ENCODE data around the gene RAD1.
"Not testable (repeated sequence)": the region's sequence is repeated elsewhere in the genome, so short reads cannot be mapped to it uniquely, and the experiment has no call there.

RAD1 gene, protein sequence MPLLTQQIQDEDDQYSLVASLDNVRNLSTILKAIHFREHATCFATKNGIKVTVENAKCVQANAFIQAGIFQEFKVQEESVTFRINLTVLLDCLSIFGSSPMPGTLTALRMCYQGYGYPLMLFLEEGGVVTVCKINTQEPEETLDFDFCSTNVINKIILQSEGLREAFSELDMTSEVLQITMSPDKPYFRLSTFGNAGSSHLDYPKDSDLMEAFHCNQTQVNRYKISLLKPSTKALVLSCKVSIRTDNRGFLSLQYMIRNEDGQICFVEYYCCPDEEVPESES

DNA sequence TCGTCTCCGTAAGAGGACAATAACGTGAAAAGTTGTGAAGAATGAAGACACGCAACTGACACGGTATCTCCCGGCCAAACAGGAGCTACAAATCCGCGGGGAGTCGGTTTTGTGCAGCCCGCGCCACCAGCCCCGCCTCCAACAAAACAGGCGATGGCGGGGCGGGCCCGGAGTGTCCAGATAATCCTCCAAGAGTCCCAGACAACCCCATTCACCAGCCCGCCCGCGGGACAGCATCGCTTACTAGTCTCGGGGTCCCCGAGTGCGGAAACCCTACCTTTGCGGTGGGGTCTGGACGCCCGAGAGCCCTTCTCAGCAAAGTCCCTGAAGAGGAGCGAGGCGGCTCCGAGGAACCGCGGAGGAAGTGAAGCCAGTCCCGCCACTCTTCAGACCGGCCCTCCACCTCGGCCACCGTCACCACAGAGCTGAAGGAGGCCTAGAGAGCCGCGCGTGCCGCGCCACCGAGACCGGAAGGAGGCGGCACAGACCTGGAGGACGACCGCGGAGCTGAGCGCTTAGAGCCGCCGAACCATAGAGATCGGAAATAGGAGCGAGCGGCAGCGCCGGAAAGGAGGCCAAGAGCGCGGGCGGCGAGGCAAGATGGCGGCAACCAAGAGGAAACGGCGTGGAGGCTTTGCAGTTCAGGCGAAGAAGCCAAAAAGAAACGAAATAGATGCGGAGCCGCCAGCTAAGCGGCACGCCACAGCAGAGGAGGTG lies at the start of gene RAD1, which contains the start of gene BRIX1:
RAD1 (minus strand) TSS at position 366 of the 717 bp plus-strand sequence. CDS start 612 bp downstream, outside the sequence.
BRIX1 (plus strand) TSS at position 573 of the 717 bp plus-strand sequence; CDS start at position 601, 28 bp downstream.
- peak within 1 kb of the TSS; percentile 100 for H3K4me3 ChIP-seq (ENCODE audit: low read depth, low read length)

GRCh38 chr5:34959323-34959722 lies 44.0 kb upstream of the RAD1 start:
- H3K4me3 ChIP-seq (ENCODE audit: low read depth, low read length), result no peak overlapping the region

DNA sequence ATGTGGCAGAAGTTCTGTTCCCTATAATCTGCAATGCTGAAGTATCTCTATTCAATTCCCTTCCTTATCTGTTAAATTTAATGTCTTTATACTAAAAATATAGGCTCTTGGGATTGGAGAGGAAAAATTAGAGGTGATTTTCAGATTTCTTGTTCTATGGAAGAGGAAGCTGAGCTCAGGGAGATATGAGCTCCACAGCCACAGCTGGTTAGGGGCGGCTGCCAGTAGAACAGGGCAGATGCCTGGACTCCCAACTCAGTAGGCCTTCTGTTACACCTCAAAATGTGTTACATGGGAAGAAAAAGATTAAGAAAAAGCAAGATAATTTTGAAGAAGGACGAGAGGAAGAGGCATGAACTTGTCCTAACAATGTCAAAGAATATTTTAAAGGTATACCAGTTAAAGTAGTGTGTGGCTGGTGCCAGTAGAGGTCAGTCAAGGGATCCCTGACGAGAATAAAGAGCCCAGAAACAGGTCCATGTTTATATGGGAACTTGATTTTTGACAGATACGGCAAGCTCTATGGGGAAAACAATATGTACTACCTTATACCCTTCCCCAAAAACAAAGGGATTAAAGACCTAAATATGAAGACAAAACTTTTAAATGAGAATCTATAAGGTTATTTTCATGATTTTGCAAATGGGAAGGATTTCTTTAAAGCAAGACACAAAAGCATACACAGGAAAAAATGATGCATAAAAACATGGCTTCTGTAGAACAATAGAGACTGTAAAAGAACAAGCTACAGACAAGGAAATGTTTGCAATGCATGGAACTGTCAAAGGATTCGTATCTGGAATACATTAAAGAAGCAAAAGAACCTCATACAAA lies 42.8 kb upstream of the RAD1 start:
- no peak overlapping the region for H3K4me3 ChIP-seq (ENCODE audit: low read depth, low read length)

DNA sequence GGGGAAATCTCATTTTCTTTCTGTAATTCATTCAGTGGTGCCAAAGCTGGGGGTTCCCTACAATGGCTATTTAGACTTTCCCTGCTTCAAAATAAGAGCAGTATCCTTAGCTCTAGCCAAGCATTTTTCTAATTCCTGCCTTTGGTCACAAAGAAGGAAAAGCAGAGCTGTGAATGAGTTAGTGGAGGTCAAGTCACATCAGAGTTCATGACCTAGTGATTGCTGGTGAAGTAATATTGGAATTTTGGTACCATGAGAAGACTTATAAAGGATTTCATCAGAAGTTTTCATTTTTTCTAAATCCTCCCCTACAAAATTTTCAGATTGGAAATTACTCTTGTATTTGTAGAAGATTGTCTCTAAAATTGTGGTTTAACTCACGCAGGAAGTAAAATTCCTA lies 42.0 kb upstream of the RAD1 start:
- H3K4me3 ChIP-seq (ENCODE audit: low read depth, low read length), result no peak overlapping the region

DNA sequence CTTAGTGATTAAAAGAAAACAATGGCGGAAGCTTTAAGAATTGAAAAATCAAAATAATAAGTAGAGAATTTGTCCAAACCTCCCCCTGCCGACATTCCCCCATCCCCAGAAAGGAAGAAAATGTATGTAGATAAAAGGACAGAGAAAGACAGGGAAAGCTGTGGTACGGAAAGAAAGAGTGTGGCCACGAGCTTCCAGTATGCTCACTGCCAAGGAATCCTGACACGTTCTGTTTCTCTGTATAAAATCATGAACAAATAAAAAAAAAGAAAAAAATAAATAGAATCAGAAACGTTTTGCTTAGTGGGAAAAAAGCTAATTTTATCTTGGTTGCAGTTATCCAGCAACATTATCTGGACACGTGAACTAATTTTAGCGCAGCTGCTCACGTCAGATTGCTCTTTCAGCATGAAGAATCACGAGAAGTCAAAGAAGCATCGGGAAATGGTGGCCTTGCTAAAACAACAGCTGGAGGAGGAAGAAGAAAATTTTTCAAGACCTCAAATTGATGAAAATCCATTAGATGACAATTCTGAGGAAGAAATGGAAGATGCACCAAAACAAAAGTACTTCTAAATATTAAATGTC lies 29.2 kb upstream of the RAD1 start:
- H3K4me3 ChIP-seq (ENCODE audit: low read depth, low read length), result no peak overlapping the region

- H3K4me3 ChIP-seq (ENCODE audit: low read depth, low read length), result no peak overlapping the region
These were observed 28.7 kb upstream of the RAD1 start for GRCh38 chr5:34944044-34944443.

- no peak overlapping the region for H3K4me3 ChIP-seq (ENCODE audit: low read depth, low read length)
These were observed 26.6 kb upstream of the RAD1 start for GRCh38 chr5:34941936-34942335.

GRCh38 chr5:34932947-34933346 lies 17.6 kb upstream of the RAD1 start:
- no peak overlapping the region for H3K4me3 ChIP-seq (ENCODE audit: low read depth, low read length)

- H3K4me3 ChIP-seq (ENCODE audit: low read depth, low read length), result peak overlapping the region; percentile 71
These were observed 15.6 kb upstream of the RAD1 start for GRCh38 chr5:34930870-34931269.

GRCh38 chr5:34930462-34930844 lies 15.1 kb upstream of the RAD1 start:
- H3K4me3 ChIP-seq (ENCODE audit: low read depth, low read length), result peak overlapping the region; percentile 71

GRCh38 chr5:34929720-34930461 lies 14.6 kb upstream of the RAD1 start:
- H3K4me3 ChIP-seq (ENCODE audit: low read depth, low read length), result peak overlapping the region; percentile 71

- peak within 1 kb of the TSS; percentile 71 for H3K4me3 ChIP-seq (ENCODE audit: low read depth, low read length)
These were observed 13.9 kb upstream of the RAD1 start, which contains the start of gene DNAJC21 for GRCh38 chr5:34929134-34929719. Gene DNAJC21 (plus strand): TSS chr5:34929559. CDS start chr5:34929820, 261 bp downstream.

DNA sequence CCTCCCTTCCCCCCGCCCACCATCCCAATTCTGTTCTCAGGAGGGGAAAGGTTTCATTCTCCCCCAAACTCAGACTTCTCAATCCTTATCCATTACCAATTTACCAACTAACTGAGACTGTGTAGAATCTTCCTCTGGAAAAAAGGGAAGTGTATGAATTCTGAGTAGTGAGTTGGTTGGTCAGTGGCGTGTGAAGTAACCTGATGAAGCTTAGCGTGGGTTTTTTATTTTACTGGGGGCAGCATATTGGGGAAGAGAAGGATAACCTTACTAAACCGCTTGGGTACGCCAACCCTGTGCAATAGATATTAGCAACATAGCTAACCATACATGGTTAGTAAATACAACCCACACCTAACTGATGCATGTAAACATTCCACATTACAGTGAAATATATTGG lies 13.0 kb upstream of the RAD1 start:
- no peak overlapping the region for H3K4me3 ChIP-seq (ENCODE audit: low read depth, low read length)

DNA sequence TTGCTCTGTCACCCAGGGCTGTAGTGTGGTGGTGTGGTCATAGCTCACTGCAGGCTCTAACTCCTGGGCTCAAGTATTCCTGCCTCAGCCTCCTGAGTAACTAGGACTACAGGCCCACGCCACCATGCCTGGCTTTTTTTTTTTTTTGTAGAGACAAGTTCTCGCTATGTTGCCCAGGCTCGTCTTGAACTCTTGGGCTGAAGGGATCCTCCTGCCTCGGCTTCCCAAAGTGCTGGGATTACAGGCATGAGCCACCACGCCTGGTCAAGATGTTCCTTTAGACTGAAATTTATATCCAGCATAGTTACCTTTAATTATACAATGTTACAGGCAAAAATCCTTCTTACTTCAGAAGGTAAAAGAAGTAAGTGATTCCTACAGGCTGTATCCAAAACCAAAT lies 12.5 kb upstream of the RAD1 start:
- no peak overlapping the region for H3K4me3 ChIP-seq (ENCODE audit: low read depth, low read length)

GRCh38 chr5:34926318-34926888 lies 11.1 kb upstream of the RAD1 start:
- no peak overlapping the region for H3K4me3 ChIP-seq (ENCODE audit: low read depth, low read length)

DNA sequence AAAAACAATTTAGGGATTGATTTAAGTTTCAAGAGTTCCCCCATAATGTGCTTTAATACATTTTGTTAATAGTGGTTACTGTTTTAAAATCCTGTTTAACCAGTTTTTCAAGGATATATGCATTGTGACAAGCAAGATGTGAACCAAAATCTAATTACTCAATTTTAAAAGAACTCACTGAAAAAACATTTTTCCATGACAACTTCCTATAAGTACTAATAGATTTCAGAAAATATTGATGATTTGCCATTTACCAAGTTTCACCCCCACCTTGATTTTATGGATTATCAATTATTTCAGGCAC lies 9.1 kb upstream of the RAD1 start:
- no peak overlapping the region for H3K4me3 ChIP-seq (ENCODE audit: low read depth, low read length)

DNA sequence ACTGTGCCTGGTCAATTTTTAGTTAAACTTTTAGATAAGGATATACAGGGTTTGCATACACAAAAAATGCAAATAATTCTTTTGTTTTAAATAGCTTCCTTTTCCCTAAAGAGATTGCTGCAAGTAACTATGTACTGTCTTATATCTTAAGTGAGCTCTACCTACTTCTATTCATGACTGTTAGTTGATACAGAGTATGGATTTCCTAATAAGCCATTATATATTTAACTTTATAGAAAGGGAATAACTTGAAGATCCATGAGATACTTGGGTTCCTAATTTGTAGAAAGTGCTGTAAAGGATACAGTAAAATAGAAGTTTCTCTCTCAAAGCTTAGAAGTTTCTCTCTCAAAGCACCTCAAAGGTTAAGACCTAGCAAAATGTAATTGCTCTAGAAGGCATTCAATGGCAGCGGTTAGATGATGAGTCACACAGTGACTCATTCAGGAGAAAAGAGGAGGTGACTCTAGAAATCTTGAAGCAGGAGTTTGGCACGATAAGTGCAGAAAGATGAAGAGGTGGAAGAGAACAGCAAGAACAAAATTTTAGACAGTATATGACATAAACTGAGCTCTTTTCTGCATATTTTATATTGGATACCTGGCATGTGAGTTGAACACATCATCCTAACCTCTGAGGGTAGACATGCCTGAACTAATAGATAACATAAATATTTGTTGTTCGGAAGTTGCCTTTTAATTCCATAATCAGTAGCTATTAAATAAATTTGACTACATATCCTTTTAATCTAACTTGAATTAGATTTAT lies 8.6 kb upstream of the RAD1 start:
- no peak overlapping the region for H3K4me3 ChIP-seq (ENCODE audit: low read depth, low read length)

- not testable (repeated sequence) for H3K4me3 ChIP-seq (ENCODE audit: low read depth, low read length)
These were observed 8.0 kb upstream of the RAD1 start for GRCh38 chr5:34923256-34923655.

GRCh38 chr5:34919077-34919476 lies 3.8 kb upstream of the RAD1 start:
- H3K4me3 ChIP-seq (ENCODE audit: low read depth, low read length), result no peak overlapping the region
